ENCODE results near the gene MCFD2.
"Not testable (repeated sequence)": the region's sequence is repeated elsewhere in the genome, so short reads cannot be mapped to it uniquely, and the experiment has no call there.

The MCFD2 gene

GRCh38 chr2:46924038-46924437 lies 8.4 kb upstream of the MCFD2 start:
- Mint-ChIP-seq H3K4me3 (no peak overlapping the region), H3K36me3 (peaks cover 24% of the 10 kb centered on the region)
- DNase-seq = no peak

GRCh38 chr2:46923041-46923528 lies 7.5 kb upstream of the MCFD2 start:
- CTCF ChIA-PET = interaction anchor here (1.1 to 1.3 kb wide), 2 partner anchors 8 to 19 kb away, joined by 3 read pairs; no protein-coding TSS in a partner anchor
- Mint-ChIP-seq H3K36me3 (peaks cover 23% of the 10 kb centered on the region), H3K4me1 (peaks cover 28% of the 10 kb centered on the region), H3K27me3 (no peaks in the 10 kb centered on the region), H3K27ac (peak overlapping the region; percentile 72), H3K9me3 (peaks cover 14% of the 10 kb centered on the region), H3K4me3 (no peak overlapping the region)
- no peak for DNase-seq

More at GRCh38 chr2:46924038-46924437, 8.4 kb upstream of the MCFD2 start:
- Mint-ChIP-seq H3K4me1 (peaks cover 20% of the 10 kb centered on the region), H3K9me3 (peaks cover 14% of the 10 kb centered on the region), H3K27me3 (no peaks in the 10 kb centered on the region), H3K27ac (no peak overlapping the region)
- CTCF ChIA-PET = no interaction called here

- H3K9me3 Mint-ChIP-seq = peaks cover 14% of the 10 kb centered on the region
- CTCF ChIA-PET = interaction anchor here (1.1 to 1.3 kb wide), 2 partner anchors 8 to 20 kb away, joined by 3 read pairs; no protein-coding TSS in a partner anchor
- H3K4me3 Mint-ChIP-seq = no peak overlapping the region
- no peaks in the 10 kb centered on the region for H3K27me3 Mint-ChIP-seq
- H3K4me1 Mint-ChIP-seq = peaks cover 33% of the 10 kb centered on the region
- no peak for DNase-seq
- H3K27ac Mint-ChIP-seq = peak overlapping the region; percentile 72
- peaks cover 21% of the 10 kb centered on the region for H3K36me3 Mint-ChIP-seq
Measured at GRCh38 chr2:46922606-46923005, 7.0 kb upstream of the MCFD2 start.

- Mint-ChIP-seq H3K4me3 (no peak overlapping the region), H3K9me3 (peaks cover 10% of the 10 kb centered on the region)
- DNase-seq = no peak
Measured at GRCh38 chr2:46921676-46922448, 6.3 kb upstream of the MCFD2 start.

GRCh38 chr2:46917628-46918027 lies 2.0 kb upstream of the MCFD2 start:
- H3K27me3 Mint-ChIP-seq = no peaks in the 10 kb centered on the region
- peaks cover 11% of the 10 kb centered on the region for H3K36me3 Mint-ChIP-seq
- peak overlapping the region; percentile 58 for H3K4me3 Mint-ChIP-seq
- H3K9me3 Mint-ChIP-seq = no peaks in the 10 kb centered on the region
- H3K4me1 Mint-ChIP-seq = peaks cover 67% of the 10 kb centered on the region
- peak overlapping the region; percentile 34 for H3K27ac Mint-ChIP-seq
- CTCF ChIA-PET = interaction anchor here (0.9 to 2.3 kb wide), 6 partner anchors 13 to 404 kb away, joined by 3 to 8 read pairs (median 6); no protein-coding TSS in a partner anchor
- DNase-seq = no peak

More at GRCh38 chr2:46921676-46922448, 6.3 kb upstream of the MCFD2 start:
- CTCF ChIA-PET = interaction anchor here (1.3 kb wide), 1 partner anchor 20 kb away, joined by 3 read pairs; no protein-coding TSS in a partner anchor
- peaks cover 19% of the 10 kb centered on the region for H3K36me3 Mint-ChIP-seq
- H3K27ac Mint-ChIP-seq = peak overlapping the region; percentile 72
- H3K27me3 Mint-ChIP-seq = no peaks in the 10 kb centered on the region
- H3K4me1 Mint-ChIP-seq = peaks cover 40% of the 10 kb centered on the region

GRCh38 chr2:46915811-46916630 lies 415 bp upstream of the MCFD2 start:
- Mint-ChIP-seq H3K9me3 (no peaks in the 10 kb centered on the region), H3K4me3 (peak overlapping the region; percentile 82), H3K36me3 (peaks cover 10% of the 10 kb centered on the region), H3K27ac (peak overlapping the region; percentile 83), H3K4me1 (peaks cover 53% of the 10 kb centered on the region), H3K27me3 (no peaks in the 10 kb centered on the region)
- peak; percentile 87 for DNase-seq
- CTCF ChIA-PET = no interaction called here

- H3K4me1 Mint-ChIP-seq = peaks cover 64% of the 10 kb centered on the region
- CTCF ChIA-PET = interaction anchor here (1.2 kb wide), 1 partner anchor 27 kb away, joined by 3 read pairs; no protein-coding TSS in a partner anchor
- H3K4me3 Mint-ChIP-seq = peak overlapping the region; percentile 82
- H3K9me3 Mint-ChIP-seq = no peaks in the 10 kb centered on the region
- H3K27ac Mint-ChIP-seq = peak overlapping the region; percentile 54
- peaks cover 13% of the 10 kb centered on the region for H3K36me3 Mint-ChIP-seq
- no peak for DNase-seq
- H3K27me3 Mint-ChIP-seq = no peaks in the 10 kb centered on the region
Measured at GRCh38 chr2:46914578-46915230, 902 bp downstream of the MCFD2 start.

GRCh38 chr2:46913471-46914381 lies 1.9 kb downstream of the MCFD2 start:
- Mint-ChIP-seq H3K4me3 (peak overlapping the region; percentile 82), H3K4me1 (peaks cover 72% of the 10 kb centered on the region), H3K27me3 (no peaks in the 10 kb centered on the region), H3K36me3 (peaks cover 21% of the 10 kb centered on the region), H3K27ac (no peak overlapping the region), H3K9me3 (no peaks in the 10 kb centered on the region)
- CTCF ChIA-PET = interaction anchor here (1.2 kb wide), 1 partner anchor 28 kb away, joined by 3 read pairs; no protein-coding TSS in a partner anchor
- DNase-seq = no peak

GRCh38 chr2:46909771-46910419 lies 5.7 kb downstream of the MCFD2 start:
- Mint-ChIP-seq H3K4me3 (no peak overlapping the region), H3K27ac (no peak overlapping the region), H3K36me3 (peaks cover 45% of the 10 kb centered on the region), H3K4me1 (peaks cover 45% of the 10 kb centered on the region), H3K9me3 (no peaks in the 10 kb centered on the region), H3K27me3 (no peaks in the 10 kb centered on the region)
- CTCF ChIA-PET = no interaction called here
- DNase-seq = peak; percentile 51

GRCh38 chr2:46909150-46909549 lies 6.5 kb downstream of the MCFD2 start:
- Mint-ChIP-seq H3K4me3 (no peak overlapping the region), H3K27me3 (no peaks in the 10 kb centered on the region), H3K4me1 (peaks cover 38% of the 10 kb centered on the region), H3K27ac (no peak overlapping the region), H3K36me3 (peaks cover 46% of the 10 kb centered on the region), H3K9me3 (no peaks in the 10 kb centered on the region)
- CTCF ChIA-PET = no interaction called here
- no peak for DNase-seq

GRCh38 chr2:46904908-46905678 lies 10.5 kb downstream of the MCFD2 start:
- CTCF ChIA-PET, H3K27ac Mint-ChIP-seq, H3K27me3 Mint-ChIP-seq, DNase-seq, H3K4me3 Mint-ChIP-seq, H3K9me3 Mint-ChIP-seq: not testable (repeated sequence)
- Mint-ChIP-seq H3K36me3 (peaks cover 43% of the 10 kb centered on the region), H3K4me1 (peaks cover 17% of the 10 kb centered on the region)

- H3K27me3 Mint-ChIP-seq, H3K9me3 Mint-ChIP-seq, CTCF ChIA-PET, H3K4me3 Mint-ChIP-seq, DNase-seq, H3K27ac Mint-ChIP-seq, H3K4me1 Mint-ChIP-seq: not testable (repeated sequence)
- H3K36me3 Mint-ChIP-seq = peaks cover 27% of the 10 kb centered on the region
Measured at GRCh38 chr2:46902980-46903379, 12.6 kb downstream of the MCFD2 start.
